Breast epithelium (tissue), 3 donors: Measurements from ENCODE around the gene AMIGO2.

Experiments used
- CTCF ChIP-seq, 3 donors: fragments of 450-650 bp; IDR thresholded peaks; one replicate each; pipeline ENCODE4 v1.5.1; 2016 to 2017; ENCODE audit warnings: antibody characterized with exemption in 3 of 3, mild to moderate bottlenecking in 3 of 3, moderate library complexity in 3 of 3
- POLR2A ChIP-seq: fragments of 450-650 bp; IDR thresholded peaks from one replicate; pipeline ENCODE4 v1.6.1; 2016; ENCODE audit warnings: antibody characterized with exemption, mild to moderate bottlenecking, moderate library complexity
- POLR2AphosphoS5 ChIP-seq, 3 donors: sonication (generic); formaldehyde crosslinking; IDR thresholded peaks; one replicate each; pipeline ENCODE4 v1.6.1; 2017; ENCODE audit warnings: antibody characterized with exemption in 3 of 3

- TF ChIP-seq CTCF (IDR thresholded peaks at IDR 0.05): no peak
- no peak for TF ChIP-seq POLR2AphosphoS5 (IDR thresholded peaks at IDR 0.05)
- no peak for TF ChIP-seq POLR2A
Measured at GRCh38 chr12:47078086-47078395, 1.7 kb downstream of the AMIGO2 start.
